Stimulated activated CD4-positive, alpha-beta T cell treated with anti-CD3 and anti-CD28 coated beads, Interleukin-2, amount 100 ng/mL, for 24 hours (primary cell): ENCODE data around the gene CILP2.

Experiments used
- DNase-seq, 2 donors: peaks; one replicate each; pipeline ENCODE4 v3.0.0-alpha.2; 2020

Gene CILP2

GRCh38 chr19:19544954-19545591, 7.0 kb downstream of the CILP2 start:
- no peak for DNase-seq

DNA sequence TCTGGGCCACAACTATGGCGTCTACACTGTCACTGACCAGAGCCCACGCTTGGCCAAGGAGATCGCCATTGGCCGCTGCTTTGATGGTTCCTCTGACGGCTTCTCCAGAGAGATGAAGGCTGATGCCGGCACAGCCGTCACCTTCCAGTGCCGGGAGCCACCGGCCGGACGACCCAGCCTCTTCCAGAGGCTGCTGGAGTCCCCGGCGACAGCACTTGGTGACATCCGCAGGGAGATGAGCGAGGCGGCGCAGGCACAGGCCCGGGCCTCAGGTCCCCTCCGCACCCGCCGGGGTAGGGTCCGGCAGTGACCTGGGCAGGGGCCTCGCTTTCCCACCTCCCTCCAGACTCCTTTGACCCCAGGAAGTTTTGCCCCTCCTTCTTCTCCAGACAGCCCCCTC, 7.6 kb downstream of the CILP2 start:
- DNase-seq: no peak

DNA sequence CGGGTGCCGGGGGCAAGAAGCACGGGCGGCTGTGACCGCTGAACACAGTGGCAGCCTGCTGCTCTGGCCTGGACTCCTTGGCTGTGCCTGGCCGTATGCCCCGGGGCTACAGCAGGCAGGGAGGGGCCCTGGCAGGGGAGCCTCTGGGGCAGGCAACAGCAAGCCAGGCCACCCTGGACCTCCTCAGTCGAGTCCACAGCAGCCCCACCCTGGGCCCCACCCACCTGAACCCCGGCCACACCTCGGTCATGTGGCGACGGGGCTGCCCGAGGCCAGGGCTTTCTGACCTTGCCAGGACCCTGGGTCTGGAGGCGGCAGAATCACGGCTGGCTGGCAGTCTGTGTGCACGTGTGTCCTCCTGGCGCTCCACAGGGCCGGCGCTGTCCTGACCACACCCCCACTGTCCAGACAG, 8.7 kb downstream of the CILP2 start:
- DNase-seq: no peak

GRCh38 chr19:19547674-19548336, 9.7 kb downstream of the CILP2 start:
- no peak for DNase-seq

DNA sequence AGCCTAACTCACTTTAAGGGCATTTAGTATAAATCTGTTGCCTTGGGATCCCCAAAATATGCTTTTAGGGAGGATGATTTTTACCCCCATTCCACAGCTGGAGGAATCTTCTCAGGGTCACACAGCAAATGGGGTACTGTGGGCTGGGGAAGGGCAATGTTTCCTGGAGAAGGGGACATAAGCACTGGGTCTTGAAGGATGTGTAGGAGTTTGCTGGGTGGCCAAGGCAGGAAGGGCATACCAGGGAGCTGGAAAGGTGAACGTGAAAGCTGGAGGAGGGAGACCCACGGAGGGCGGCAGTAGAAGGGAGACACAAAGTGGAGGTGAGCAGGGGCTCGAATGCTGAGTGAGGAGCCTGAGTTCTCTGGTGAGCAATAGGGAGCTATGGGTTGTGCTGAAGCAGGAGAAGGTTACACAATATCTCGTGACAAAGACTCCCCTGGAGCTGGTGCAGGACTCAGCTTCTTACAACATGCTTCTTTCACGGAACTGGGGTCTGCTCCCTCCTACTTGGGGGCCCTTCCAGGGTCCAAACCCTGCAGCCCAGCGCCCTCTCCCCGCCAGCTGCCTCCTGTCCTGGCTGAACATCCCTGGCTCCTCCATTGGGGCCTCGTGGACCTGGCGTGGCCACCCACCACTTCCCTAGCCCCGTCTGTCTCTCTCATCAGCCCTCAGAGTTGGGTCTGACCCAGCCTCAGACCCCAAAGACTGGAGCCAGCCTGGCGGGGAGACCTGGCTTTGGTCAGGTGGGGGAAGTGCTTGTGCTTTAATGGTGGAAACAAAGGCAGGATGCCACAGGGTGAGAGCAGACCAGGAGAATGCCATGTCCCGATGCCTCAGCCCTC, 11.1 kb downstream of the CILP2 start:
- DNase-seq: no peak

- no peak for DNase-seq
These were observed 11.9 kb downstream of the CILP2 start for GRCh38 chr19:19549804-19550464.

- no peak for DNase-seq
These were observed 12.4 kb downstream of the CILP2 start for GRCh38 chr19:19550485-19550929.

- DNase-seq: no peak
These were observed 13.1 kb downstream of the CILP2 start for GRCh38 chr19:19550972-19551852.

GRCh38 chr19:19551853-19552192, 13.8 kb downstream of the CILP2 start:
- no peak for DNase-seq

DNA sequence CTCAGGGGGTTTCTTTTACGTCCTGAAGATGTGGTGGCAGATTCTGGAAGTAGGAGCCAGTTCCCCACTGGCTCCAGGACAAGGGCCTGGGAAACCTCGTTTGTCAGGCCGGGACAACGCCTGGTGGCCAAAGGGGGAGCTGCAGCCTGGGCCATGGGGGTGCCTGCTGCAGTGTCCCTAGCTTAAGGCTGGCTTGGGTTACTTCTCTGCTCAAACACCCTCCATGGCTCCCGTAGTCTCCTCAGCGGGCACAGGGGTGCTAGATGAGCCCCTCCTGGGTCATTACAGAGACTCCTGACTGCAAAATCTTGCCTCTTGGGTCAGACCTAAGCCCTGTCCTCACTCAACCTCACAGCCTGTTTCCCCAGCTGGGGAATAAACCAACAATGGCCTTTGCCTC, 14.7 kb downstream of the CILP2 start:
- DNase-seq: peak; percentile 40 to 45

DNA sequence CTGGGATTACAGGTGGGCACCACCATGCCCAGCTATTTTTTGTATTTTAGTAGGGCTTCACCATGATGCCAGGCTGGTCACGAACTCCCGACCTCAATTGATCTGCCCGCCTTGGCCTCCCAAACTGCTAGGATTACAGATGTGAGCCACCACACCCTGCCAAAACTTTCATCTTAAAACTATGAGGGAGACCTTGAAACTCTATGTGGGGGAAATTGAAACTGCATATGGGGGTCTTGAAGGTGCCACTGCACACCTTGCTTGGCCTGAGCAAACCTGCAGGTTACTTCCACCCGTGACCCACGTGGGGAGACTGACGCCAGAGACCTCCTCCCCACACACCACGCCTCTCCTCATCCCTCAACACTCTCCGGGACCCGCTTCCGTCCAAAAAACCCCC, 15.6 kb downstream of the CILP2 start:
- no peak for DNase-seq

DNA sequence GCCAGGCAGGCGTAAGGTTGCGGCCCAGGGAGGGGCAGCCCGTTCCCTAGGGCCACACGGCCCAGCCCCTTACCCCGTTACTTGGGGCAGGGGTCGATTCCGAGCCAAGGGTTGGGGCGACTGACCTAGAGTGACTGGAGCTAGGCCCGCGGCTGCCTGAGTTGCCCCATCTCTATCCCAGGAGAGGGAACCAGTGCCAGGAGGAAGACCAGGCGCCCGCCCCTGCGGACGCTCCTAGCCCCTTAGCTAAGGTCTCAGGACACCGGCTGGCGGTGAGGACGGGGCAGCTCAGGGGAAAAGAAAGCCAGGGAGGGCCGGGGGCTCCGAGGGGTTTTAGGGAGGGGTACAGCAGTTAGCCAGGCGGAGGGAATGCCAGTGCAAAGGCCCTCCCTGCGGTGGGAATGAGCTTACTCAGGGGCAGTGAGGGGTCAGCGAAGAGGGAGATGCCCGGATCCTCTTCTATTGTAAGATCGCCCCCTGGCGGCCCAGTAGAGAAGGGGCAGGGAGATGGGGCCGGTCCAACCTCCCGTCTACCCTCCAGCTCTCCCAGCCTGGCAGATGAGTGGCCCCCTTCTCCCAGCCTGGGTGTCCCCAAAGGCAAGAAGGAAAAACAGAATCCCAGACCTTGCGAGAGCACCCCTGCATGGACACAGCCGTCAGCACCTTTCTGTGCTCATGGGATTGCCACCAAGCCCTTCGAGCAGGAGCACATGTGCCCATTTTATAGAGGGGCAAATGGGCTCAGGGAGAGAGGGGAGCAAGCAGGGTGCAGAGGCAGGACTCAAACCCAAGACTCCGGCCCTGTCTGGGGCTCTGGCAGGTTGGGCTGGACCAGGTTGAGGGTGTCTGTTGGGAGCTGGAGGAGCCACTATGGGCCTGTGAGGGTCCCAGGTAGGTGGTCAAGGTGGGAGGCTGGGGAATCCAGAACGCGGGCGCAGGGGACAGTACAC, 16.3 kb downstream of the CILP2 start:
- DNase-seq: peak; percentile 75

- DNase-seq: no peak
These were observed 20.0 kb downstream of the CILP2 start for GRCh38 chr19:19558055-19558454.

- no peak for DNase-seq
These were observed 20.6 kb downstream of the CILP2 start for GRCh38 chr19:19558636-19559035.

GRCh38 chr19:19559931-19560330, 21.9 kb downstream of the CILP2 start:
- no peak for DNase-seq

GRCh38 chr19:19561946-19562664, 24.0 kb downstream of the CILP2 start:
- no peak for DNase-seq

- DNase-seq: peak in 1 of 2 donors; percentile 22
These were observed 24.7 kb downstream of the CILP2 start for GRCh38 chr19:19562665-19563347.

DNA sequence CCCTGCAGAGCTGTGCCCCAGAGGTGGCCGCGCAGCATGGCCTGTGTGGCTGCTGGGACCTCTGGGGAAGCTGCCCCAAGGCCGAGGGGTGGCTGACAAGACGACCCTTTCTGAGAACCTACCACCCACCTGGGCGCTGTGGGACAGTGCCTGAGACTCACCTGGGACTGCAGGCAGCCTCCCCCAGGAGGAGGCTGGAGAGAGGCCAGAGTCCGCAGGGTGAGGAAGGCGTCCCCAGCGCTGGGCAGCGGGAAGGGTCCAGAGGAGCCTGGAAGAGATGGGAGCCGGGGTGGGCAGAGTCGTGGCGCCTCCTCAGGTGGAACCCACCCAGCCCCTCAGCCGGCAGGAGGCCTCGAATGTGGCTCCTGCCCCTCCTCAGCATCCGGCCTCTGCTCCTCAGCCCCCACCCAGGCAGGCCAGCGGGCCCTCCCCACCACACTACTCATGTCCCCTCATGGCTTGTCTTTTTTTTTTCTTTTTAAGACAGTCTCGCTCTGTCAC, 25.3 kb downstream of the CILP2 start:
- DNase-seq: no peak

DNA sequence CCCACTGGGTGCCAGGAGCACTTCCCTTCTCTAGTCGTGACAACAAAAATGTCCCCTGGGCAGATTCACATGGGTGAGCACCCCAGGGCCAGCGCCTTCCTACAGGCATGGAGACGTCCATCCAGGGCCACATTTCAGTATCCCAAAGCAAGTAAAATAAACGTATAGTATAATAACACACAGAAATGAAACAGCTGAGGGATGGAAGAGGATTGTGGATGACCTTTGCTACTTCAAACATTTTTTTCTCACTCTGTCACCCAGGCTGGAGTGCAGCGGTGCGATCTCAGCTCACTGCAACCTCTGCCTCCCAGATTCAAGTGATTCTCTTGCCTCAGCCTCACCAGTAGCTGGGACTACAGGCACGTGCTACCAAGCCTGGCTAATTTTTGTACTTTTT, 28.2 kb downstream of the CILP2 start:
- no peak for DNase-seq

DNA sequence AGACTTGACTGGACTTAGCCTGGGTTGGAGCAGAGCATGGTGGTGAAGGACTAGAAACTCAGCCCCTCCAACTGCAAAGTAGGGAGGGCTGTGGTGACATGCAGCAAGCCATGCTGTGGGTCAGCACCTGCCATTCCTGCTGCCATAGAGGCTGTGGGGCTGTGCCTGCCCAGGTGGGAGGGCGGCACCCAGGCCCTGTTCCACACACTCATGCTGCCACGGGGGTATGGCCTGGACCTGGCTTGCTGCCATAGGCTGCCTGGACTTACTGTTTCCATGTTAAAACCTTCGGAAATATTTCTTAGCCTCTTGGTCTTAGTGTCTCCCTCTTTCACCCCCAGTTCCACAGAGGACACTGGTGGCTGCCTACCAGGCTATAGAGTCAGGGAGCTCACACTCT, 29.3 kb downstream of the CILP2 start:
- no peak for DNase-seq
